Left cardiac atrium (tissue), 4 donors: ENCODE results near the gene RFX6. TPM values are rescaled to one million over a fixed set of nuclear protein-coding genes. Genes with fewer than 3 reads are reported as not detected.

Source experiments
- ATAC-seq, 2 donors: fragments of 200-7000 bp; cut with Tn5 transposase; one replicate each; pipeline ENCODE4 v1.9.1; 2020; ENCODE audit warnings: mild to moderate bottlenecking in 2 of 2, moderate library complexity in 2 of 2
- DNase-seq: peaks from one replicate; pipeline ENCODE4 v3.0.0-alpha.2; 2020
- intact Hi-C, 2 donors: fragments of 100-400 bp; cut with DNase I; formaldehyde crosslinking; loops; one replicate each; pipeline versions ENCODE4 v1.14.1 to v1.15.1; 2022 to 2023
- total RNA-seq, 2 donors: library from RNA; stranded (reverse); fragmentation: NEBNext Ultra II Directional; extraction: Animal tissue kit (Norgen Biotek cat#: 25700); gene quantifications; one replicate each; pipeline ENCODE4 v1.2.1, GENCODE V29; 2021
- donor health status: DM: no; HTN: yes; CAD: no.
- donor health status: DM: no; HTN: yes; CAD: no; lungs with severe emphysema.
- donor health status: DM: yes; HTN: yes; CAD: no.
- donor health status: Dilated cardiomyopathy.

RFX6 gene
- total RNA-seq, 2 donors from 2014 or later: not detected

DNA sequence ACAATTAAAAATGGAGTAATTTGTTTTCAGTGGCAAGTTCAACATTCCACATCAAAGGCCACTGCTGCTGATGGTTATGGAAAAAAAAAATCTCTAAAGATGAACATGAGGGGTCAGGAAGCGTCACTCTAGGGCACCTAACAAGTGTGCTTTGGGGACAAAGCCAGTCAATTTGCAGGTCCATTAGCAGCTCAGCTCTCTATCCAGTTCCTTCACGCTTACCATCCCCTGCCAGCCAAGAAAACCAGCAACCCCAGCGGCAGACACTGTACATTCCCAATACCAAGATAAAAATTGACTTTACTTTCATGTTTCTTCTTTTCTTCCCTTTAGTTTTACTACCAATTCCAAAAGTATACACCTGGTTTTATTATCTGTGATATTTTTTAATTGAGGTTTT is 10.1 kb downstream of the RFX6 start:
- no peak for DNase-seq
- intact Hi-C loops: no loop called here
- no peak for ATAC-seq

- intact Hi-C loops: no loop called here
- DNase-seq (no peak), ATAC-seq (no peak)
Measured at GRCh38 chr6:116887894-116888293, 10.9 kb downstream of the RFX6 start.

- intact Hi-C loops: no loop called here
- DNase-seq (no peak), ATAC-seq (no peak)
Measured at GRCh38 chr6:116888732-116889360, 11.8 kb downstream of the RFX6 start.

DNA sequence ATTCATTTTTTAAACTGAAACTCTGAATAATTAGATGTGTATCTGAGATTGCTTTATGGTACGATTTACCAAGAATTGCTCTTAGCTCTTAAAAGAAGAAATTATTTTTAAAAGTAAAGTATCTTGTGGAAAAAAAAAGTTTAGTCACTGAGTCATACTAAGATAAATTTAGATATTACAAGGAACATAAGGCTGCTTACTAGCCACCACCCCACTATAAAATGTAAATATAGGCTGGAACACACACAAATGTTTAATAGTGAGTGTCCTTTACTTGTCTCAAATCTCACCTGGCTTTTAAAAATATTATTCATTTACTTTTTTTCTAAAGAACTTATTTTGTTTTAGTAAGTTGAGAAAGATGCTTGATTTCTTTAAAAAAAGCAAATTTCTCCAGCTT is 17.6 kb downstream of the RFX6 start:
- ATAC-seq (no peak), DNase-seq (no peak)
- intact Hi-C loops: no loop called here

GRCh38 chr6:116895935-116896334 is 18.9 kb downstream of the RFX6 start:
- ATAC-seq (no peak), DNase-seq (no peak)
- intact Hi-C loops: no loop called here

- ATAC-seq (no peak), DNase-seq (no peak)
- intact Hi-C loops: no loop called here
Measured at GRCh38 chr6:116902634-116903033, 25.6 kb downstream of the RFX6 start.

DNA sequence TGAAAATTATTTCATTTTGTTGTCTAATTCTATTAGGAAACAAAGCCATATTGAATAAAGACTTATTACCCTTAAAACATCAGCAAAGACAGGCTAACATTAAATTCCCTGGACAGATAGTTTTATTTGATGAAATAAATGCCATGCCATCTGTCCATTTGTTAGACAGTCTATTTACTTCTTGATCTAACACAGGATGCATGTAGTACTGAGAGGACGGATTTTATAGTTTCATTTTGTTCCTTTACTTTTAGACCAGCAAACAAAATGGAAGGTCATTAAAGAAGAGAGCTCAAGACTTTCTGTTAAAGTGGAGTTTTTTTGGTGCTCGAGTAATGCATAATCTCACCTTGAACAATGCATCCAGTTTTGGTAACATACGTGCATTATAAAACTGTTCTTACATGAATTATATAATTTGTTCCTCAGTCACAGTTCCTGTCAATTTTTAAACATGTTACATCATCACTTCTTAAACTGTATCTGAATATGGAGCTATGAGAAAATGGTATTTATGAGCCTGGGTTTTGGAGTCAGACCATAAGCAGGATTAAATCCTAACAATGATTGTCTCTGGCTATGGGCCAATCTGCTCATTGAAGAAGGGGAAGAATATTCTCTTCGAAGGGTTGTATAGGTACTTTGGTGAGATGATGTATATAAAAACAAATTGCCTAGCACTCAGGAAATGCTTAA is 46.0 kb downstream of the RFX6 start:
- intact Hi-C loops: no loop called here
- no peak for ATAC-seq
- no peak for DNase-seq

DNA sequence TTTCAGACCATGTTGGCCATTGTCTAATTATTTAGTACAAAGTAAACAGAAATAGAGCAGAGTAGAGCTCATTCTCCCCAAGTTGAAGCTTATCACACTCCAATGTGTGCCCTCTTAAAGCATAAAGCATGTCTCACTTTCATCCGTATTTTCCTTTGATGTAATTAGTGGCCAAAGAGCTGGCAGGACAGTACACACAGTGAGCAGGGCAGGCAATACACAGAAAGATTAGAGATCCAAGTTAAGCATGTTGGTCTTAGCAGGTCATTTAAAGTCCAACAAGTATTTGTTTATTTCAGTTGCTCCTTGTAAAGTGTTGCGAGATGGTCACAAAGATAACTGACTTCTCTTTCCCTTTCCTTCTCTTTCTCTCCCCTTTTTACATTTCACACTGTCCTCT is 47.2 kb downstream of the RFX6 start:
- no peak for ATAC-seq
- intact Hi-C loops: no loop called here
- no peak for DNase-seq

- DNase-seq (no peak), ATAC-seq (no peak)
- intact Hi-C loops: no loop called here
Measured at GRCh38 chr6:116925088-116925794, 48.2 kb downstream of the RFX6 start.

DNA sequence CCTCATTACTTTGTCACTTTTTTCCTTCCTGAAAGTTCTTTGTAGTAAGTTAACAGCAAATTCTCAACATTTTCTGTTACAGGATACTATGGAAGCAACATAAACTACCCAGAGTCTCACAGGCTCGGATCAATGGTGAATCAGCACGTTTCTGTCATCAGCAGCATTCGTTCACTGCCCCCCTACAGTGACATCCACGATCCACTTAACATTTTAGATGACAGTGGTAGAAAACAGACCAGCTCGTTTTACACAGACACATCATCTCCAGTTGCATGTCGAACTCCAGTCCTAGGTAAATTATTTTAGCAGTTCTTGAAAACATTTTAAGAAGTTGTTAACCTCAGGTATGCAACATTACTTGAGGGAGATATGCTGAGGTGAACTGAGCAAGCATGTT is 51.6 kb downstream of the RFX6 start:
- intact Hi-C loops: no loop called here
- ATAC-seq (no peak), DNase-seq (no peak)

DNA sequence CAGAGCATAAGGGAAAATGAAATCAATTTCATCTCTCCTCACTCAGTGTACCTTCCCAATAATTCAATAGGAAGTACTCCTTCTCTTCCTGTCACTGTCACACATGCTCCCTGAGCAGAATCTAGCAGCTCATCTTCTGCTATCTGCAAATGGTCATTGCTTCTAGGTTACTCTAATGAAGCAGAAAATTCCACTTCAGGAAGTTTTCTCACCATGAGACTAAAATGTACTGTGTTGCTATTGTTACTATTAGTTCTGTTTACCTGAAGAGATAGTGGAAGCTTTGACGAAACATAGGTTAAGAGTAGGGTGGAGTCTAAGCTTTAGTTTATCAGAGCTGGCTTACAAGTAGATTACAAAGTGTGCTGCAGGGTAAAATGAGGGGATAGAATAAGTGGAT is 52.8 kb downstream of the RFX6 start:
- no peak for DNase-seq
- ATAC-seq: no peak
- intact Hi-C loops: no loop called here

- intact Hi-C loops: no loop called here
- no peak for ATAC-seq
Measured at GRCh38 chr6:116931456-116931855, 54.4 kb downstream of the RFX6 start.

GRCh38 chr6:116932496-116932895 is 55.5 kb downstream of the RFX6 start:
- no peak for DNase-seq
- intact Hi-C loops: no loop called here
- ATAC-seq: no peak

More at GRCh38 chr6:116931456-116931855, 54.4 kb downstream of the RFX6 start:
- DNase-seq: no peak

DNA sequence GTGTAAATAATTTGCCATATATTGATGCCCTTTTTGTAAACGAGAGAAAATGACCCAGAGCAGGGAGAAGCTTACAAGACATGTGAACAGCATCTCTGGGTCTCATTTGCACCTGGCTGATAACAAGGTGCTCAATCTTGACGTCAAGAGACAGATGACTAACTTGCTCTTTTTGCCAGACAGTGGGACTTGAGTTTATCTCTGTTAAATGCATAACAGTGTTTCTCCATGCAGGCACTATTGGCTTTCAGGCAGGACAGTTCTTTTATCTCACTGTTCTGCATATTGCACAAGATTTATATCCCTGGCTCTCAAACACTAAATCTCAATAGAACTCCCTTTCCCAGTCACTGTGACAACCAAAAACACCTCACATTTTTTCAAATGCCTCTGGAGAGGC is 56.4 kb downstream of the RFX6 start:
- intact Hi-C loops: no loop called here
- ATAC-seq (no peak), DNase-seq (no peak)

DNA sequence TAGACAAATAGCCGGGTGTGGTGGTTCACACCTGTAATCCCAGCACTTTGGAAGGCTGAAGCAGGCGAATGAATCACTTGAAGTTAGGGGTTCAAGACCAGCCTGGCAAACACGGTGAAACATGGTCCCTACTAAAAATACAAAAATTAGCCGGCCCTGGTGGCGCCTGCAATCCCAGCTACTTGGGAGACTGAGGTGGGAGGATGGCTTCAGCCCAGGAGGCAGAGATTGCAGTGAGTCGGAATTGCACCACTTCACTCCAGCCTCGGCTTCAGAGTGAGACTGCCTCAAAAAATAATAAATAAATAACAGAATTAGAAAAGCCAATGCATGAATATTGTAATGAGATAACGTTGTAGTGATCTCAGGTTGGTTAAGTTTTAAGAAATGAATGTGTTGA is 61.3 kb downstream of the RFX6 start:
- intact Hi-C loops: no loop called here
- ATAC-seq: no peak
- no peak for DNase-seq

GRCh38 chr6:116941727-116942126 is 64.7 kb downstream of the RFX6 start:
- intact Hi-C loops: no loop called here
- no peak for ATAC-seq
- DNase-seq: no peak

- ATAC-seq (no peak), DNase-seq (no peak)
- intact Hi-C loops: no loop called here
Measured at GRCh38 chr6:116945809-116946208, 68.8 kb downstream of the RFX6 start.

DNA sequence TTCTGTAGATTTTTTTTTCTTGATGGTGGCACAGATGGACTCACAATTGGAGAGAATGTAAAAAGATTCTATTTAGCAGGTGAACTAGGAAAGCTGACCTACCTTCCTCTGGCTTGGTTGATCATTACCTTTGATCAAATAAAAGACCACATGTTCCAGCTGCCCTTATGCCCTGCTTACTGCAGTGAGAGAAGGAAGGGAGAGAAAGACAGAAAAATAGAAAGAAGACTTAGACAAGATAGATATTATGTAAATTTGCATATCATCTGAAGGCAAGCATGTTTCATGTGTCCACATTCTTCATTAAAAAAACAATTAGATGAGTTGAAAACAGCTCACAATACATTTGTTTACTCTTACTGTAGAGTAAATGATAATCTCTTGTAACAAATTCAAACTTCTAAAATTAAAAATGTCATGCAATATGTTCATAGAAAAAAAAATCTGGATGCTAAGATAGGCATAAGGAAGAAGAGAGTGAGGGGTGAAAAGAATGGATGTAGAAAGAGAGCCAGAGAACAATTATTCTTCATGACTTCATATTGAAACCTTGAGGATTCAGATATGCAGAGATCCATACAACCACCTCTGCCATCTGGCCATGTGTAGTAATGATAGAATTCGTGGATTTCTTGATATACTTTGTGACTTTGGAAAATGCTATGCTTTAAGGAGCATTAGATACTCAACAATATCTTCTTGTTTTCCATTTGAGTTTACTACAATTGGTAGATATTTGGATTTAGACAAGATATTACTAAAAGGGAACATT is 71.7 kb downstream of the RFX6 start:
- DNase-seq (no peak), ATAC-seq (no peak)
- intact Hi-C loops: no loop called here

DNA sequence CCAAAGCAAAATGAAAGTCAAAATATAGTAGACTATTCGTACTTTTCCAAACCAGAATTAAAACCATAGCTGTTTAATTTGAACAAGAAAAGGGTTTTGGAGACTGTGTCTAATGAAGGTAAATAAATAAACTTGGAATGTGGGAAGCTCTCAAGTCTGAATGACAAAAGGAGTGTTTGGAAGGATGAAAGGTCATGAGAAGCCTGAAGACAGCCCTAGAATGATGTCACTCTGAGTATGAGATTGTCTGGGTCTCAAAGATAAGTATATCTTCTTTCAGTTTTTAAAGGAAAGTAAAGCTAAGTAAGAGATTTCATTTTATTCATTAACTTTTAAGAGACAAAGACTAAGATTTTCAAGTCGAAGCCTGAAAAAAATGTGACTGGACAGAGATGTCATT is 72.9 kb downstream of the RFX6 start:
- ATAC-seq (no peak), DNase-seq (no peak)
- intact Hi-C loops: no loop called here

DNA sequence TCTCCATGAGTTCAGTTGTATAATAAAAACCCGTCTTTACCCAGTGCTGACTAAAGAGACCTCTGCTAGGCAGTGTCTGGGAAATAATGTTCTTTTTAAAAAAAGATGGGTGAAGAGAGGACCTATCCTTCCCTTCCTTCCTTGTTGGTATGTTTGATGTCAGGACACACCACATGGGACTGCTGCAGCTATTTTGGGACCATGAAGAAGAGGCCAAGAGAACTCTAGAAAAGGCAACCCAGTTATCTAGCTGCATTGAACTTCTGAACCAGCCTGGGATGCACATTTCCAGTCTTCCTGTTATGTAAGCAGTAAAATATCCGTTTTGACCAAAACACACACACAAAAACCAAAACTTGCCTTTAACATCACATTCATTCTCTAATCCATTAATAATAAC is 77.3 kb downstream of the RFX6 start:
- intact Hi-C loops: no loop called here
- ATAC-seq (no peak), DNase-seq (no peak)
